ENCODE measurements around the gene PTPN14. TPM values are rescaled to one million over a fixed set of nuclear protein-coding genes. Genes with fewer than 3 reads are reported as not detected.

Gene PTPN14
- total and polyA plus RNA-seq, 2 experiments from 2014 or later: 18.7 to 70.2 TPM

GRCh38 chr1:214491468-214492146, 59.8 kb downstream of the PTPN14 start:
- DNase-seq (ENCODE audit: low spot score): no peak
- peaks cover 14% of the 10 kb centered on the region for H4K20me1 ChIP-seq (replicated peaks; ENCODE audit: insufficient read depth)
- H3K4me1 ChIP-seq (ENCODE audit: insufficient read depth): peaks cover 21% of the 10 kb centered on the region
- H3K36me3 ChIP-seq (ENCODE audit: insufficient read depth): no peaks in the 10 kb centered on the region
- no peaks in the 10 kb centered on the region for H3F3A ChIP-seq (replicated peaks; ENCODE audit: low read depth)
- peaks cover 6% of the 10 kb centered on the region for H3K27me3 Mint-ChIP-seq (ENCODE audit: insufficient read depth, low read depth, poor library complexity)
- no peaks in the 10 kb centered on the region for H3K27me3 ChIP-seq (ENCODE audit: insufficient read depth)
- peak; percentile 63 for ATAC-seq
- H3K9me2 ChIP-seq (ENCODE audit: insufficient read depth): no peaks in the 10 kb centered on the region
- no peak overlapping the region for H3K27ac Mint-ChIP-seq
- no peak overlapping the region for H2AFZ ChIP-seq
- peaks cover 93% of the 10 kb centered on the region for H3K79me2 ChIP-seq (replicated peaks; ENCODE audit: insufficient read depth)
- H3K27ac ChIP-seq (ENCODE audit: low read depth): no peak overlapping the region
- no peak overlapping the region for H3K4me3 ChIP-seq
- no peaks in the 10 kb centered on the region for H3K9me3 Mint-ChIP-seq
- peaks cover 41% of the 10 kb centered on the region for H3K4me1 Mint-ChIP-seq
- no peaks in the 10 kb centered on the region for H3K36me3 Mint-ChIP-seq (ENCODE audit: low read depth)
- no peak overlapping the region for H3K4me2 ChIP-seq
- no peak overlapping the region for H3K4me3 Mint-ChIP-seq
- TF ChIP-seq EZH2 (IDR thresholded peaks at IDR 0.05; ENCODE audit: low read depth, unreplicated experiment) (no peak), CTCF (conservative IDR thresholded peaks at IDR 0.05; ENCODE audit: low read depth in 2 of 2) (peak; percentile 17 to 29; a peak in 1 of 4 replicates)

GRCh38 chr1:214485151-214485550, 66.3 kb downstream of the PTPN14 start:
- Histone ChIP-seq H4K20me1 (replicated peaks; ENCODE audit: insufficient read depth) (peaks cover 10% of the 10 kb centered on the region), H3K27ac (ENCODE audit: low read depth) (no peak overlapping the region), H3K9me2 (ENCODE audit: insufficient read depth) (peaks cover 5% of the 10 kb centered on the region; the same call in 1 of the 2 replicates), H3K4me1 (ENCODE audit: insufficient read depth) (peaks cover 51% of the 10 kb centered on the region), H3K36me3 (ENCODE audit: insufficient read depth) (no peaks in the 10 kb centered on the region), H3K27me3 (ENCODE audit: insufficient read depth) (no peaks in the 10 kb centered on the region), H3K79me2 (replicated peaks; ENCODE audit: insufficient read depth) (peaks cover 98% of the 10 kb centered on the region), H3K4me2 (no peak overlapping the region), H3F3A (replicated peaks; ENCODE audit: low read depth) (no peaks in the 10 kb centered on the region), H3K4me3 (no peak overlapping the region), H2AFZ (no peak overlapping the region)
- peaks cover 7% of the 10 kb centered on the region for H3K27me3 Mint-ChIP-seq (ENCODE audit: insufficient read depth, low read depth, poor library complexity)
- no peak overlapping the region for H3K27ac Mint-ChIP-seq
- H3K36me3 Mint-ChIP-seq (ENCODE audit: low read depth): peaks cover 7% of the 10 kb centered on the region; the same call in 1 of the 3 replicates
- no peaks in the 10 kb centered on the region for H3K9me3 Mint-ChIP-seq
- ATAC-seq: no peak
- H3K4me1 Mint-ChIP-seq: peaks cover 38% of the 10 kb centered on the region
- no peak for DNase-seq (ENCODE audit: low spot score)
- H3K4me3 Mint-ChIP-seq: no peak overlapping the region
- TF ChIP-seq, protein P1, sequence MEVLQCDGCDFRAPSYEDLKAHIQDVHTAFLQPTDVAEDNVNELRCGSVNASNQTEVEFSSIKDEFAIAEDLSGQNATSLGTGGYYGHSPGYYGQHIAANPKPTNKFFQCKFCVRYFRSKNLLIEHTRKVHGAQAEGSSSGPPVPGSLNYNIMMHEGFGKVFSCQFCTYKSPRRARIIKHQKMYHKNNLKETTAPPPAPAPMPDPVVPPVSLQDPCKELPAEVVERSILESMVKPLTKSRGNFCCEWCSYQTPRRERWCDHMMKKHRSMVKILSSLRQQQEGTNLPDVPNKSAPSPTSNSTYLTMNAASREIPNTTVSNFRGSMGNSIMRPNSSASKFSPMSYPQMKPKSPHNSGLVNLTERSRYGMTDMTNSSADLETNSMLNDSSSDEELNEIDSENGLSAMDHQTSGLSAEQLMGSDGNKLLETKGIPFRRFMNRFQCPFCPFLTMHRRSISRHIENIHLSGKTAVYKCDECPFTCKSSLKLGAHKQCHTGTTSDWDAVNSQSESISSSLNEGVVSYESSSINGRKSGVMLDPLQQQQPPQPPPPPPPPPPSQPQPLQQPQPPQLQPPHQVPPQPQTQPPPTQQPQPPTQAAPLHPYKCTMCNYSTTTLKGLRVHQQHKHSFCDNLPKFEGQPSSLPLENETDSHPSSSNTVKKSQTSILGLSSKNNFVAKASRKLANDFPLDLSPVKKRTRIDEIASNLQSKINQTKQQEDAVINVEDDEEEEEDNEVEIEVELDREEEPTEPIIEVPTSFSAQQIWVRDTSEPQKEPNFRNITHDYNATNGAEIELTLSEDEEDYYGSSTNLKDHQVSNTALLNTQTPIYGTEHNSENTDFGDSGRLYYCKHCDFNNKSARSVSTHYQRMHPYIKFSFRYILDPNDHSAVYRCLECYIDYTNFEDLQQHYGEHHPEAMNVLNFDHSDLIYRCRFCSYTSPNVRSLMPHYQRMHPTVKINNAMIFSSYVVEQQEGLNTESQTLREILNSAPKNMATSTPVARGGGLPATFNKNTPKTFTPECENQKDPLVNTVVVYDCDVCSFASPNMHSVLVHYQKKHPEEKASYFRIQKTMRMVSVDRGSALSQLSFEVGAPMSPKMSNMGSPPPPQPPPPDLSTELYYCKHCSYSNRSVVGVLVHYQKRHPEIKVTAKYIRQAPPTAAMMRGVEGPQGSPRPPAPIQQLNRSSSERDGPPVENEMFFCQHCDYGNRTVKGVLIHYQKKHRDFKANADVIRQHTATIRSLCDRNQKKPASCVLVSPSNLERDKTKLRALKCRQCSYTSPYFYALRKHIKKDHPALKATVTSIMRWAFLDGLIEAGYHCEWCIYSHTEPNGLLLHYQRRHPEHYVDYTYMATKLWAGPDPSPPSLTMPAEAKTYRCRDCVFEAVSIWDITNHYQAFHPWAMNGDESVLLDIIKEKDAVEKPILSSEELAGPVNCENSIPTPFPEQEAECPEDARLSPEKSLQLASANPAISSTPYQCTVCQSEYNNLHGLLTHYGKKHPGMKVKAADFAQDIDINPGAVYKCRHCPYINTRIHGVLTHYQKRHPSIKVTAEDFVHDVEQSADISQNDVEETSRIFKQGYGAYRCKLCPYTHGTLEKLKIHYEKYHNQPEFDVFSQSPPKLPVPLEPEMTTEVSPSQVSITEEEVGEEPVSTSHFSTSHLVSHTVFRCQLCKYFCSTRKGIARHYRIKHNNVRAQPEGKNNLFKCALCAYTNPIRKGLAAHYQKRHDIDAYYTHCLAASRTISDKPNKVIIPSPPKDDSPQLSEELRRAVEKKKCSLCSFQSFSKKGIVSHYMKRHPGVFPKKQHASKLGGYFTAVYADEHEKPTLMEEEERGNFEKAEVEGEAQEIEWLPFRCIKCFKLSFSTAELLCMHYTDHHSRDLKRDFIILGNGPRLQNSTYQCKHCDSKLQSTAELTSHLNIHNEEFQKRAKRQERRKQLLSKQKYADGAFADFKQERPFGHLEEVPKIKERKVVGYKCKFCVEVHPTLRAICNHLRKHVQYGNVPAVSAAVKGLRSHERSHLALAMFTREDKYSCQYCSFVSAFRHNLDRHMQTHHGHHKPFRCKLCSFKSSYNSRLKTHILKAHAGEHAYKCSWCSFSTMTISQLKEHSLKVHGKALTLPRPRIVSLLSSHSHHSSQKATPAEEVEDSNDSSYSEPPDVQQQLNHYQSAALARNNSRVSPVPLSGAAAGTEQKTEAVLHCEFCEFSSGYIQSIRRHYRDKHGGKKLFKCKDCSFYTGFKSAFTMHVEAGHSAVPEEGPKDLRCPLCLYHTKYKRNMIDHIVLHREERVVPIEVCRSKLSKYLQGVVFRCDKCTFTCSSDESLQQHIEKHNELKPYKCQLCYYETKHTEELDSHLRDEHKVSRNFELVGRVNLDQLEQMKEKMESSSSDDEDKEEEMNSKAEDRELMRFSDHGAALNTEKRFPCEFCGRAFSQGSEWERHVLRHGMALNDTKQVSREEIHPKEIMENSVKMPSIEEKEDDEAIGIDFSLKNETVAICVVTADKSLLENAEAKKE (CRISPR knock-in tag; IDR thresholded peaks at IDR 0.05): no peak
- no peak for TF ChIP-seq CTCF (conservative IDR thresholded peaks at IDR 0.05; ENCODE audit: low read depth in 2 of 2)
- TF ChIP-seq CREB1 (CRISPR knock-in tag; IDR thresholded peaks at IDR 0.05; ENCODE audit: low read depth): no peak
- no peak for TF ChIP-seq JUNB (IDR thresholded peaks at IDR 0.05; ENCODE audit: unreplicated experiment)
- no peak for TF ChIP-seq EZH2 (IDR thresholded peaks at IDR 0.05; ENCODE audit: low read depth, unreplicated experiment)
- TF ChIP-seq ZNF114 (CRISPR knock-in tag; IDR thresholded peaks at IDR 0.05): no peak
- no peak for TF ChIP-seq NANOG (IDR thresholded peaks at IDR 0.05; ENCODE audit: borderline replicate concordance)
- TF ChIP-seq POLR2AphosphoS5 (IDR thresholded peaks at IDR 0.05; ENCODE audit: low read depth): no peak

Data from GM23338 (cell line).